MM.1S (cell line): ENCODE results near the gene ANKS1B.

ENCODE experiments used
- CTCF ChIP-seq: fragments of 300-600 bp; sonication (generic); IDR thresholded peaks from 2 replicates; pipeline ENCODE4 v1.5.1; 2016; ENCODE audit warnings: antibody characterized with exemption, low read length, mixed read lengths
- EZH2 ChIP-seq: fragments of 300-600 bp; sonication (generic); optimal IDR thresholded peaks from 2 replicates; pipeline ENCODE3; 2017; ENCODE audit warnings: low read depth, mild to moderate bottlenecking, antibody characterized with exemption, low read length, mixed read lengths
- EZH2phosphoT487 ChIP-seq: fragments of 300-600 bp; sonication (generic); IDR thresholded peaks from 2 replicates; pipeline ENCODE4 v1.6.1; 2018; ENCODE audit warnings: antibody characterized with exemption, low read length

- no peak for TF ChIP-seq CTCF
- no peak for TF ChIP-seq EZH2
- TF ChIP-seq EZH2phosphoT487, result no peak
Observed at GRCh38 chr12:98868538-98868937, 1116.2 kb downstream of the ANKS1B start.
